ENCODE data around the gene MYO9A. TPM values are rescaled to one million over a fixed set of nuclear protein-coding genes. Genes with fewer than 3 reads are reported as not detected.
A peak's percentile ranks its signal among the peaks of the same experiment; 100 is the strongest.

The MYO9A gene
- polyA plus RNA-seq, 4 donors = 1.6 to 10.1 (median 2.6) TPM

DNA sequence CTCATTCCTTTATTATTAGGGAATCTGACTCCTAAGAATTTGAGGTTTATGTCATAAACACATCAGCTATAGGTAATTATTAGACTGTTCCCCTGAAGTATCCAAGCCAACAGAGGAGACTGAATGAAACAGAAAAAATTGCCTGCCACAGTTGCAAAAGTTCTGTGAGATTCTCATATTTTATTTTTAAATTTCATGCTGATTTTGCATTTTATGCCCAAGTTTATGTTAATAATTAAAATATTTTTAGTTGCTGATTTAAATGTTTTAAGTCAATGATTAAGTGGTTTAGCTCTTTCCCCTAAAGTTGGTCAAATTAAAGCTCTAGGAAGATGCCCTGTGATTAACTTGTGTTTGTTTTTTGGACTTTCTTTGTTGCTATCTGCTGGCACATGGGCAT lies 10.4 kb upstream of the MYO9A start:
- no peaks in the 10 kb centered on the region for H3K9me3 ChIP-seq (ENCODE audit: control insufficient read depth in 2 of 2, insufficient read depth in 1 of 2, low read depth in 1 of 2, low read length in 1 of 2)
- H3K27ac ChIP-seq (ENCODE audit: low read depth in 1 of 3, low read length in 2 of 3) = no peak overlapping the region
- DNase-seq (no peak), FAIRE-seq (no peak)
- no peaks in the 10 kb centered on the region for H3K4me1 ChIP-seq (ENCODE audit: control insufficient read depth in 3 of 3, insufficient read depth in 2 of 3, low read depth in 1 of 3, low read length in 2 of 3)
- H3K4me3 ChIP-seq (ENCODE audit: low read depth in 1 of 3, low read length in 3 of 3) = no peak overlapping the region
- no peaks in the 10 kb centered on the region for H3K27me3 ChIP-seq (ENCODE audit: control insufficient read depth in 3 of 3, insufficient read depth in 3 of 3, low read length in 3 of 3)
- H3K36me3 ChIP-seq (ENCODE audit: control insufficient read depth in 3 of 3, insufficient read depth in 2 of 3, low read depth in 1 of 3, low read length in 3 of 3) = no peaks in the 10 kb centered on the region

DNA sequence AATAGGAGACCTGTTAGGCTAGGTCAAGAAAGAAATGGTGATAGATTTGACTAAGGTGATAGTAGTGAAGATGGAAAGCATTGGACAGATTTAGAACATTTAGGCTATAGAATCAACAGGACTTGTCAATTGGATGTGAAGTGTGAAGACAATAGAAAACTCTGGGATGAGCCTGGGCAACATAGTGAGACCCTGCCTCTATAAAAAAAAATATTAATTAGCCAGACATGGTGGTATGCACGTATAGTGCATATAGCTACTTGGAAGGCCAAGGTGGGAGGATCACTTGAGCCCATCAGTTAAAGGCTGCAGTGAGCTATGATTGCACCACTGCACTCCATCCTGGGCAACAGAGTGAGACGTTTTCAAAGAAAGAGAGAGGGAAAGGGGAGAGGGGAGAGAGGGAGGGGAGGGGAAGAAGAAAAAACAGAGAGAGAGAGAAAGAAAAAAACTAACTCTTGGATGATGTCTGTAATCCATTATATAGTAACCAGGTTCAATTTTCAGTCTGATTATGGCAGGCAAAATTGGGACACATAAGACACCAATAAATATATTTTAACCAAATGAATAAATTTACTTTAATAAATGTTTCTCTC lies 9.9 kb upstream of the MYO9A start:
- DNase-seq (no peak), FAIRE-seq (no peak)
- Histone ChIP-seq H3K4me3 (ENCODE audit: low read depth in 1 of 3, low read length in 3 of 3) (no peak overlapping the region), H3K27ac (ENCODE audit: low read depth in 1 of 3, low read length in 2 of 3) (no peak overlapping the region), H3K9me3 (ENCODE audit: control insufficient read depth in 2 of 2, insufficient read depth in 1 of 2, low read depth in 1 of 2, low read length in 1 of 2) (no peaks in the 10 kb centered on the region), H3K36me3 (ENCODE audit: control insufficient read depth in 3 of 3, insufficient read depth in 2 of 3, low read depth in 1 of 3, low read length in 3 of 3) (no peaks in the 10 kb centered on the region), H3K27me3 (ENCODE audit: control insufficient read depth in 3 of 3, insufficient read depth in 3 of 3, low read length in 3 of 3) (no peaks in the 10 kb centered on the region), H3K4me1 (ENCODE audit: control insufficient read depth in 3 of 3, insufficient read depth in 2 of 3, low read depth in 1 of 3, low read length in 2 of 3) (no peaks in the 10 kb centered on the region)
- WGBS, 3 donors = 65 to 82% (median 69%) methylated on average over 2 of the region's 2 CpGs

DNA sequence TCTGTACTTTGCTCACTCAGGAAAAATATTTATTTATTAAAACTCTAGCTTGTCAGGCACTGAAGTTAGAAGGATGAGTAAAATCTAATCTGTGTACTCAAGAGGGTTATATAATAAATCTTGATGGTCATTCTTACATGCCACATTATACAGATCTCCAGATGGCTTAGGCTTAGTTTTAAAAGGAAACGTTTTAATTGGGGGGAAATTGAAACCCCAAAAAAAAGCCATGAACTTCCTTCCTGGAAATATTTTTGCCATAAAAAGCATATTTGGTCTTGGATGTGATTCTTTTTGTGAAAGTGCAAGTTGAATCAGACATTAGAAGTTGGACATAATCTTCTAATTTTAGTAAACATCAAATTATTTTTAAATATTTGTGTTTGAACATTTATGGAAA lies 6.3 kb upstream of the MYO9A start:
- no peak for FAIRE-seq
- 11 to 29% (median 21%) methylated on average over 1 of the region's 1 CpG for WGBS, 3 donors
- no peaks in the 10 kb centered on the region for H3K36me3 ChIP-seq (ENCODE audit: control insufficient read depth in 3 of 3, insufficient read depth in 2 of 3, low read depth in 1 of 3, low read length in 3 of 3)

DNA sequence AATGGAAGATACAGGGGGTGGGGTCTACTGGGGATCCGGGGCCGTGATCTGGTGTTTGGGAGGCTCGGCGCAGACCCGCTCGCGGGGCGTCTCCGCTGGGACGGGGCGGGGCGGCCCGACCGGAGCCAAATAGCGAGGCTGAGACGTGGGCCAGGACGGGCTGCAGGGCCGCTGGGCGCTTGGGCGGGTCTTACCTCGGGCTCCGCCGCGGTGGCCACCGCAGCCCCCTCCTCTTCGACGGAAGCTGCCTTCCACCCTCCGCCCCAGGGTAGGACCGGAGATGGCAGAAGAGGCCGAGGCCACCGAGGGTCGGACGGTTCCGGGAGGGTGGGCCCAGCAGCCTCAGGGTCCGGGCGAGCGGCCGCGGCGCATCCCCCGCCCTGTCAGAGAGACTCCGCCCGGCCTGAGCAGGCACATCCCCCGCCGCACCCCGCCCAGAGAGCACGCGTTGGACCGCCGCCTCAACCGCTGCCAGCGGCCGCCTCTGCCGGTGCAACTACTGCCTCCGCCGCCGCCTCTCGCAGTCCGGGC lies 399 bp downstream of the MYO9A start:
- Histone ChIP-seq H3K27me3 (ENCODE audit: control insufficient read depth in 3 of 3, insufficient read depth in 3 of 3, low read length in 3 of 3) (no peaks in the 10 kb centered on the region), H3K9me3 (ENCODE audit: control insufficient read depth in 2 of 2, insufficient read depth in 1 of 2, low read depth in 1 of 2, low read length in 1 of 2) (no peaks in the 10 kb centered on the region), H3K27ac (ENCODE audit: low read depth in 1 of 3, low read length in 2 of 3) (peak overlapping the region; percentile 82 to 96 (median 88)), H3K36me3 (ENCODE audit: control insufficient read depth in 3 of 3, insufficient read depth in 2 of 3, low read depth in 1 of 3, low read length in 3 of 3) (no peaks in the 10 kb centered on the region), H3K4me3 (ENCODE audit: low read depth in 1 of 3, low read length in 3 of 3) (peak overlapping the region; percentile 56 to 90 (median 84)), H3K4me1 (ENCODE audit: control insufficient read depth in 3 of 3, insufficient read depth in 2 of 3, low read depth in 1 of 3, low read length in 2 of 3) (peaks cover 0 to 4% (median 0%) of the 10 kb centered on the region in 3 donors)
- no peak for FAIRE-seq
- 0 to 2% (median 1%) methylated on average over 35 to 59 of the region's 59 CpGs for WGBS, 3 donors
- peak in 1 of 2 donors; percentile 49 for DNase-seq

More for the DNA sequence above, 6.3 kb upstream of the MYO9A start:
- H3K27me3 ChIP-seq (ENCODE audit: control insufficient read depth in 3 of 3, insufficient read depth in 3 of 3, low read length in 3 of 3) = no peaks in the 10 kb centered on the region
- no peak overlapping the region for H3K27ac ChIP-seq (ENCODE audit: low read depth in 1 of 3, low read length in 2 of 3)
- no peaks in the 10 kb centered on the region for H3K4me1 ChIP-seq (ENCODE audit: control insufficient read depth in 3 of 3, insufficient read depth in 2 of 3, low read depth in 1 of 3, low read length in 2 of 3)
- no peak overlapping the region for H3K4me3 ChIP-seq (ENCODE audit: low read depth in 1 of 3, low read length in 3 of 3)
- no peak for DNase-seq
- H3K9me3 ChIP-seq (ENCODE audit: control insufficient read depth in 2 of 2, insufficient read depth in 1 of 2, low read depth in 1 of 2, low read length in 1 of 2) = no peaks in the 10 kb centered on the region

DNA sequence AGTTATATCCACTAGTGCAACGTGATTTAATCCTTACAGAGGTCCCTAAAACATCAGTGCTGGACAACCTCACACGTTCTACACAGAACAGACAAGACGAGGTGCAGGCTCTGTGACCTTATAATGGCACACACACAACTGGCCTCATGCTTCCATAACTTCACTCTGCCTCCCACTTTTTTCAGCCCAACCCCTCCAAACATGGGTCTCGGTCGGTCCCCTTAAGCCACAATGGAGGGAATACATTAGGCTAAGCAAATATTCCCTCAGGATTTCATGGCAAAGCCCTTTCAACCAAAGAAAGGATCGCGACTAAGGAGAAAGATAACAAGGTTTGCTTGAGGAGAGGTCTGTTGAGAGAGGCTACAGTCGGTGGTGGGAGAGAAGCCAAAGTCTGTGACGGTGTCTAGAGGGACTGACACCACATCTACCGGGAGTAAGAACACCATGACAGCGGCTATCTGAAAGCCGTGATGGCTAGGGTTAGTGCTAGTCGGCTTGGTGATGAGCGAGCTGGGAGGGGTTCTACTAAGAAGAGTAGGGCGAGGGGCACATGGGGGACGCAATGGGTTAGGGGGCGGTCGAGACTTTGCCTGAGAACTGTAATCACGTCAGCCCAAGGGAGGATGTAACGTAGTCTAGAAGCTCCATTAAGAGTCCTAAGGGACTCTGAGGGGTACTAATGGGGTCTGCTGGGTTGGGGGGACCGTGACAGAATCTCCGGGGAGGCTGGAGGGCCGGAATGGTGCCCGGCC lies 1.0 kb downstream of the MYO9A start:
- FAIRE-seq = no peak
- Histone ChIP-seq H3K36me3 (ENCODE audit: control insufficient read depth in 3 of 3, insufficient read depth in 2 of 3, low read depth in 1 of 3, low read length in 3 of 3) (no peaks in the 10 kb centered on the region), H3K27me3 (ENCODE audit: control insufficient read depth in 3 of 3, insufficient read depth in 3 of 3, low read length in 3 of 3) (no peaks in the 10 kb centered on the region), H3K4me1 (ENCODE audit: control insufficient read depth in 3 of 3, insufficient read depth in 2 of 3, low read depth in 1 of 3, low read length in 2 of 3) (peaks cover 0 to 4% (median 0%) of the 10 kb centered on the region in 3 donors), H3K27ac (ENCODE audit: low read depth in 1 of 3, low read length in 2 of 3) (peak overlapping the region; percentile 27 to 96 (median 88)), H3K9me3 (ENCODE audit: control insufficient read depth in 2 of 2, insufficient read depth in 1 of 2, low read depth in 1 of 2, low read length in 1 of 2) (no peaks in the 10 kb centered on the region), H3K4me3 (ENCODE audit: low read depth in 1 of 3, low read length in 3 of 3) (peak overlapping the region; percentile 56 to 90 (median 84))
- 1 to 2% (median 2%) methylated on average over 23 to 24 of the region's 24 CpGs for WGBS, 3 donors
- peak; percentile 34 to 63 for DNase-seq

DNA sequence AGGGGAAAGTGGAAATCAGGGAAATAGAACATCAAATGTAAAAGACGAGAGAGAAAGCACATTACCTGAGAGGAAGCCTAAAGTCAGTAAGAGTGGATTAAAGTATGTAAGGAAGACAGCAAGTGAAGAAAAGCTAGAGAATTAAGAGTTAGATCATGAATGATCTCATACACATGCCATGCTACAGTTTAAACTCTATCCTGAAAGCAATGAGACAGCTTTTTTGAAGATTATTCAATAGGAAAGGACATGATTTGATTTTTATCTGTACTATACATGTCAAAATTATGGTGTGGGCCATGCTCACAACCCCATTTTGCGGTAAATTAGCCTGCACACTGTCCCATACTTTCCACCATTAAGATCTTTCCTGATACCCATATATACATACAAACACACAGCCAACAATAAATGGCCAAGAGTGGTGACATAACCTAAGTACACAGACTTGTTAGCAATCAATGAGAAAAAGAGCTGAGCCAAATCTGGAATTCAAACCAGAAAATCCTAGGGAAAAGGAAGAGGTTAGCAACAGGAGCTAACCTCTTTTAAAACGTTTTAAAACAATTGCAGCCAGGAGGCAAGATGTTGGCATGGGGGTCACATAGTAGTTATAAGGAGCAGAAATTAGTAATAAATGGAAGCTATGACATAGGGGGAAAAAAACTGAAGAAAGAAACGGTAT lies 4.5 kb downstream of the MYO9A start:
- H3K9me3 ChIP-seq (ENCODE audit: control insufficient read depth in 2 of 2, insufficient read depth in 1 of 2, low read depth in 1 of 2, low read length in 1 of 2) = no peaks in the 10 kb centered on the region

DNA sequence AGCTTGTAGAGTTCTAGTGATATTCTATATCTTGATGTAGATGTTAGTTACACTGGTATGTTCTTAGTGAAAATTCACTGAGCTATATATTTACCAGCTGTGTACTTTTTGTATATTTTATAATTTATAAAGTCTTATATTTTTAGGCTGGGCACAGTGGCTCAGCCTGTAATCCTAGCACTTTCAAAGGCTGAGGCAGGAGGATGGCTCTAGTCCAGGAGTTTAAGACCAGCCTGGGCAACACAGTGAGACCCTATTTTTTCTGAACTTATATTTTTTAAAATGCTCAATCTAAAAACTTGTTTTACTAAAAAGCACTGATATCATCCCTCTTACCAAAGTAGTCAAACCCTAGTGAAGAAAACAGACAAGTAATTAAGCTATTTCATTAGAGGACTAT lies 5.1 kb downstream of the MYO9A start:
- H3K9me3 ChIP-seq (ENCODE audit: control insufficient read depth in 2 of 2, insufficient read depth in 1 of 2, low read depth in 1 of 2, low read length in 1 of 2) = no peaks in the 10 kb centered on the region
- no peaks in the 10 kb centered on the region for H3K36me3 ChIP-seq (ENCODE audit: control insufficient read depth in 3 of 3, insufficient read depth in 2 of 3, low read depth in 1 of 3, low read length in 3 of 3)
- H3K27ac ChIP-seq (ENCODE audit: low read depth in 1 of 3, low read length in 2 of 3) = no peak overlapping the region
- H3K27me3 ChIP-seq (ENCODE audit: control insufficient read depth in 3 of 3, insufficient read depth in 3 of 3, low read length in 3 of 3) = no peaks in the 10 kb centered on the region
- no peak overlapping the region for H3K4me3 ChIP-seq (ENCODE audit: low read depth in 1 of 3, low read length in 3 of 3)
- no peak for FAIRE-seq
- no peak for DNase-seq
- H3K4me1 ChIP-seq (ENCODE audit: control insufficient read depth in 3 of 3, insufficient read depth in 2 of 3, low read depth in 1 of 3, low read length in 2 of 3) = peaks cover 0 to 2% (median 0%) of the 10 kb centered on the region in 3 donors

More for the DNA sequence above, 4.5 kb downstream of the MYO9A start:
- Histone ChIP-seq H3K27ac (ENCODE audit: low read depth in 1 of 3, low read length in 2 of 3) (no peak overlapping the region), H3K4me1 (ENCODE audit: control insufficient read depth in 3 of 3, insufficient read depth in 2 of 3, low read depth in 1 of 3, low read length in 2 of 3) (peaks cover 0 to 2% (median 0%) of the 10 kb centered on the region in 3 donors), H3K27me3 (ENCODE audit: control insufficient read depth in 3 of 3, insufficient read depth in 3 of 3, low read length in 3 of 3) (no peaks in the 10 kb centered on the region), H3K4me3 (ENCODE audit: low read depth in 1 of 3, low read length in 3 of 3) (no peak overlapping the region), H3K36me3 (ENCODE audit: control insufficient read depth in 3 of 3, insufficient read depth in 2 of 3, low read depth in 1 of 3, low read length in 3 of 3) (no peaks in the 10 kb centered on the region)
- DNase-seq (no peak), FAIRE-seq (no peak)
- WGBS, 3 donors = 84 to 86% (median 86%) methylated on average over 4 of the region's 4 CpGs

DNA sequence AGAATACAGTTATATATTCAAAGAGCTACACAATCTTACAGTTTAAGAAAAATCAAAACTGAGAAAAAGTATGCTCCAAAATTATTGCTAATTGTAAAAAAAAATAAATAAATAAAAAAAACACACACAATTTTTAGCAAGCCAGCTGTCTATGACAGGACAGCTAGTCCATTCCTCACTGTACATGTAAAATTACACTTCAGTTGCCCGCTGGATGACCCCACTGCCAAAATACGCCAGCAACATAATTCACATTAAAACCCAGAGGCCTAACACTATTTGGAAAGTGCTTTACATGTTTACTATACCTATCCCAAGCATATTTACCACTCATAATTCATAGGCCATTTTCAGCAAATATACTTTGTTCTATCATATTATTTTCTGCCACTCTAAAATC lies 5.8 kb downstream of the MYO9A start:
- DNase-seq (no peak), FAIRE-seq (no peak)
- Histone ChIP-seq H3K9me3 (ENCODE audit: control insufficient read depth in 2 of 2, insufficient read depth in 1 of 2, low read depth in 1 of 2, low read length in 1 of 2) (no peaks in the 10 kb centered on the region), H3K4me3 (ENCODE audit: low read depth in 1 of 3, low read length in 3 of 3) (no peak overlapping the region), H3K36me3 (ENCODE audit: control insufficient read depth in 3 of 3, insufficient read depth in 2 of 3, low read depth in 1 of 3, low read length in 3 of 3) (no peaks in the 10 kb centered on the region), H3K4me1 (ENCODE audit: control insufficient read depth in 3 of 3, insufficient read depth in 2 of 3, low read depth in 1 of 3, low read length in 2 of 3) (peaks cover 0 to 2% (median 0%) of the 10 kb centered on the region in 3 donors), H3K27me3 (ENCODE audit: control insufficient read depth in 3 of 3, insufficient read depth in 3 of 3, low read length in 3 of 3) (no peaks in the 10 kb centered on the region), H3K27ac (ENCODE audit: low read depth in 1 of 3, low read length in 2 of 3) (no peak overlapping the region)
- WGBS, 3 donors = 80 to 90% (median 84%) methylated on average over 2 of the region's 2 CpGs
